Right cardiac atrium (tissue), 5 donors: ENCODE data around the gene NIBAN1. TPM values are rescaled to one million over a fixed set of nuclear protein-coding genes. Genes with fewer than 3 reads are reported as not detected.

ENCODE experiments used
- ATAC-seq, 2 donors: fragments of 200-7000 bp; cut with Tn5 transposase; one replicate each; pipeline versions ENCODE4 v1.8.0 to v1.9.1; 2020; ENCODE audit warnings: moderate library complexity in 2 of 2, mild to moderate bottlenecking in 1 of 2
- DNase-seq, 3 donors: peaks; one replicate each; pipeline ENCODE4 v3.0.0-alpha.2; 2020
- H3K27ac ChIP-seq: one replicate; pipeline ENCODE4 v1.5.1; 2013; ENCODE audit warnings: mild to moderate bottlenecking, low read length, control low read depth, moderate library complexity
- H3K27me3 ChIP-seq: one replicate; pipeline ENCODE4 v1.6.1; 2013; ENCODE audit not compliant: control insufficient read depth, insufficient read depth
- H3K4me1 ChIP-seq: one replicate; pipeline ENCODE4 v1.6.1; 2013; ENCODE audit warnings: low read length; ENCODE audit not compliant: control insufficient read depth, insufficient read depth
- H3K4me3 ChIP-seq: one replicate; pipeline ENCODE4 v1.5.1; 2013; ENCODE audit warnings: low read length, control low read depth
- H3K9me3 ChIP-seq: one replicate; pipeline ENCODE4 v1.6.1; 2013; ENCODE audit warnings: low read length; ENCODE audit not compliant: control insufficient read depth
- WGBS: extraction: QIAGEN DNeasy Blood & Tissue Kit; methylation state at CpG from one replicate; pipeline ENCODE4 v1.1.7; 2013; 5-methylcytosine and 5-hydroxymethylcytosine counted together
- intact Hi-C, 4 donors: fragments of 100-400 bp; cut with DNase I; formaldehyde crosslinking; loops; one replicate each; pipeline versions ENCODE4 v1.11.0 to v1.14.0; 2022 to 2023
- polyA plus RNA-seq: library from polyadenylated mRNA; stranded (reverse); fragments of 200-250 nt; gene quantifications from one replicate; pipeline ENCODE4 v1.2.3, GENCODE V29; 2013
- total RNA-seq, 4 donors: library from RNA; stranded (reverse); fragmentation: NEBNext Ultra II Directional; extraction: Animal tissue kit (Norgen Biotek cat#: 25700); gene quantifications; one replicate each; pipeline ENCODE4 v1.2.1, GENCODE V29; 2021
- donor health status: healthy with polysubstance abuse.
- donor health status: DM: no; HTN: yes; CAD: no.
- donor health status: DM: no; HTN: no; CAD: no.
- donor health status: DM: no; HTN: yes; CAD: no; lungs with severe emphysema.
- donor health status: DM: yes; HTN: yes; CAD: no.

The NIBAN1 gene
- total and polyA plus RNA-seq, 5 donors = 105 to 359 (median 324) TPM

DNA sequence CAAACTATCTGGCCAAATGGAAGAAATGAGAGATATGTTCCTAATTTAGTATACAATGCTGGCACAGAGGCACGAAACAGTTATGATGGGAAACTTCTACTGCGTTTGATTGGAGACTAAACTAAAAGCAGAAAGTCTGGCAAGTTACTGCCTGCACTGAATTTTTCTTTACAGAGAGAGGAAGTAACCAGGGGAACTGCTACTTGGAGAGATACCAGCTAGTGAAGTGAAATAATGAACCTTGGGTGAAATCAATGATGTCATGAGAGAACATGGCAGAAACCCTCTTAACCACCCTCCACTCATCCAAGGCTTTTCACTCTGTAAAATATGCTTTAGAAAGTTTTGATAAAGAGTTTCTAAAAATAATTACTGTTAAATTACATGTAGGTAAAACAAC, 29.3 kb downstream of the NIBAN1 start:
- H3K4me1 ChIP-seq = peaks cover 4% of the 10 kb centered on the region

DNA sequence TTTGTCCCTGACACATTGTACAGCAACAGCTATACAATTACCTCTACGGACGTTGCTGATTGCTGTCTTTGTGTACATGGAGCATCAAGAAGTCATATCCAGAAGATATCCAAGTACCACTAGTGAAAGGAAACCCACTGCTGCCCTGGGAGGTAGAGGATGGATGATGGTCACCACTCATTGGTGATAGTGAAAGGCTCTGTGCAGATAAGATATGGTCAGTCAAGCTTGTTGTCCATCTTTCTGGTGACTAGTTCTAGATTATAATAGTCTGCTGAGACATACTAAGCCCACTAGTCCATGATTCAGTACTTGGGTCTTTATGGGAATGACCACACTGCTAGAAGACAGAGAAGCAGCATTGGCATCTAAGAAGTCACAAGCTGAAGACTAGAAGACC, 30.3 kb downstream of the NIBAN1 start:
- H3K4me1 ChIP-seq = peaks cover 6% of the 10 kb centered on the region
- H3K9me3 ChIP-seq = no peaks in the 10 kb centered on the region
- no peak overlapping the region for H3K4me3 ChIP-seq
- no peak overlapping the region for H3K27ac ChIP-seq
- 94% methylated on average over 2 of the region's 2 CpGs for WGBS
- no peaks in the 10 kb centered on the region for H3K27me3 ChIP-seq
- intact Hi-C loops = no loop called here
- DNase-seq = no peak
- no peak for ATAC-seq

More for the DNA sequence above, 29.3 kb downstream of the NIBAN1 start:
- ATAC-seq = peak; percentile 42 to 44
- H3K4me3 ChIP-seq = no peak overlapping the region
- H3K9me3 ChIP-seq = no peaks in the 10 kb centered on the region
- no peak overlapping the region for H3K27ac ChIP-seq
- intact Hi-C loops = no loop called here
- 17% methylated on average over 2 of the region's 2 CpGs for WGBS
- no peaks in the 10 kb centered on the region for H3K27me3 ChIP-seq
- no peak for DNase-seq

DNA sequence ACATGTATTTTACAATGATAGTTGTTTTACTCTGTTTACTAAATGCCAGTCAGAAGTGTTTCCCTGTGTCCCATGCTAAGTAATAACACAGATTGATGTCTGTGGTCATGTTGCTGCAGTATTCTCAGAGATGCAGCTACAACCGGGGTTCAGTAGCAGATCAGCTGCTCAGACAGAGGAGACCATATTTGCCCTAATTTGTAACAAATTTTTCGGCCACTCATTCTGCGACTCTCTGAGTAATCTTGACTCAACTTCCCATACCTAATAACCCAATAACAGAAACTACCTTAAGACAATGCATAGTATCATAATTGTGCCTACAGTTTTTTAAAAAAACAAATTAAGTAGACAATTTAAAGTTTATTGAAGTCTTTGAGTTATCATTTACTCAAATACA, 32.6 kb downstream of the NIBAN1 start:
- no peaks in the 10 kb centered on the region for H3K27me3 ChIP-seq
- DNase-seq (no peak), ATAC-seq (no peak)
- H3K4me1 ChIP-seq = peaks cover 4% of the 10 kb centered on the region
- H3K9me3 ChIP-seq = no peaks in the 10 kb centered on the region
- WGBS = 91% methylated on average over 3 of the region's 3 CpGs
- intact Hi-C loops = no loop called here
- no peak overlapping the region for H3K4me3 ChIP-seq
- no peak overlapping the region for H3K27ac ChIP-seq

DNA sequence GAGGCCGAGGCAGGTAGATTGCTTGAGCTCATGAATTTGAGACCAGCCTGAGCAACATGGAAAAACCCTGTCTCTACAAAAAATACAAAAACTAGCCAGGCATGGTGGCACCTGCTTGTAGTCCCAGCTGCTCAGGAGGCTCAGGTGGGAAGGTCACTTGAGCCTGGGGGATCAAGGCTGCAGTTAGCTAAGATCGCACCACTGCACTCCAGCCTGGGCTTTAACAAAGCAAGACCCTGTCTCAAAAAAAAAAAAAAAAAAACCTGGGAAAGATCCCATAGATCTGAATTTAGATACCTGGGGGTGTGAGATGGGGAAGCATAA, 32.9 kb downstream of the NIBAN1 start:
- no peaks in the 10 kb centered on the region for H3K27me3 ChIP-seq
- H3K4me3 ChIP-seq = no peak overlapping the region
- no peak for ATAC-seq
- peaks cover 6% of the 10 kb centered on the region for H3K4me1 ChIP-seq
- 93% methylated on average over 2 of the region's 2 CpGs for WGBS
- peak overlapping the region; percentile 27 for H3K27ac ChIP-seq
- H3K9me3 ChIP-seq = no peaks in the 10 kb centered on the region
- DNase-seq = no peak
- intact Hi-C loops = no loop called here

DNA sequence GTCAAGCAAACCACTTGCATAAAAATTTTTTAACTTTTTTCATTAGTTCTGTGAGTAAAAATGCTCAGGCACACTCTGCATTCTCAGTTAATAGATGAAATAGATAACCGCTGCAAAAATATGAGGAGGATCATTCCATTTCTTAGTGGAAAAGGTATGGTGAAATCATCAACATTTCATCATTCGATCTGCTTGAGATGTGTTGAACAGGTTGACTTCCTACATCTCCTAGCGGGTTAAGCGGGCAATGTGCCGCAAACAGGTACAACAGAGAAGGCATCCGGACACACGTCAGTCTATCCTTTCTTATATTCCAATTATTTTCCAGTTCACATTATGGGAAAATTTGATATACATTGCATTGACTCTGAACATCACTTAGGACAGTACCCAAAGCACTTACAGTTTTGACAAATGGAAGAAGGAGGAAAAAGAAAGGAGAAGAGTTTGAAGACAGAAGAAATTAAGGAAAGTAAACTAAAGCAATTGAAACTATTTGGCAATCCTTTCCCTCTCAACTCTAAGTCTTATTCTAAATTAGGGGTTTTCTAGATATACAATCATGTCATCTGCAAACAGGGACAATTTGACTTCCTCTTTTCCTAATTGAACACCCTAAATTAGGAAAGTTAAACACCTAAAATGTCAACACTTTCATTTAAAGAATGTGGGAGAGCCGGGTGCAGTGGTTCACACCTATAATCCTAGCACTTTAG, 33.5 kb downstream of the NIBAN1 start:
- Histone ChIP-seq H3K27ac (no peak overlapping the region), H3K4me1 (peaks cover 6% of the 10 kb centered on the region), H3K4me3 (no peak overlapping the region), H3K27me3 (no peaks in the 10 kb centered on the region), H3K9me3 (no peaks in the 10 kb centered on the region)
- intact Hi-C loops = no loop called here
- ATAC-seq (no peak), DNase-seq (no peak)
- WGBS = 91% methylated on average over 8 of the region's 8 CpGs

DNA sequence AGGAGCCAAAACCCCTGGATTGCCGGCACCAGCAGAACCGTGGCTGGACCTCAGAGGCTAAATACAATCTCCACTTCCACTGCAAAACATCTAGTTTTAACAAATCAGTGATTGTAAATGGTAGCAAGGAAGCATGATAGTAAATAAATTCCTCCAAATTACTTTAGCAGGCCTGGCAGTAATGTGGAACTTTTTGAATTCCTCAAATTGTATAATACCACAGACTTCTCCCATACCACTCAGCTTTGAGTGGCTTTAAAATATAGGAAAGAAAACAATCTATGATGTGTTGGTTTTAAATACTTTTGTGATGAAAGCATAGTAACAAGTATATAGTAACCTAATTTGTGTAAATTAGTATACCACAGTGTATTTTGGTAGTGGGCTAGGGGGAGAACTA, 34.1 kb downstream of the NIBAN1 start:
- no peak overlapping the region for H3K27ac ChIP-seq
- no peaks in the 10 kb centered on the region for H3K27me3 ChIP-seq
- no peaks in the 10 kb centered on the region for H3K9me3 ChIP-seq
- DNase-seq (no peak), ATAC-seq (no peak)
- 92% methylated on average over 2 of the region's 2 CpGs for WGBS
- peaks cover 4% of the 10 kb centered on the region for H3K4me1 ChIP-seq
- no peak overlapping the region for H3K4me3 ChIP-seq
- intact Hi-C loops = no loop called here

DNA sequence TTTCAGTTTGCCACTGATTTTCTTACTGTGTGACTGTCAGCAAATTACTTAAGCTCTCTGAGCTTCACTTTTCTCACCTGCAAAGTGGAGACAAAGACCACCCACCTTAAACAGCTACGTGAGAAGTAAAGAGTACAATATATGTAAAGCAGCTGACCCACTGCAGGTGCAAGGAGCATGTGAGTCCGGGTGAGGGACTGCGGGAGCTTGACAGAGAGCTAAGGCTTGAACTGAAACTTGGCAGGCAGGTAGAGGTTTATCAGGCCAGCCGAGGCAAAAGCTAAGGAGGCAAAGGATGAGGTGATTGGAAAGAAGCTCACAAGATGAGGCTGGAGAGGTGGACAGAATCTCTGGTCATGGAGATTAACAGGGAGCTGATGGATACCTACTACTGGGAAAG, 36.6 kb downstream of the NIBAN1 start:
- DNase-seq = no peak
- Histone ChIP-seq H3K4me3 (no peak overlapping the region), H3K27me3 (no peaks in the 10 kb centered on the region), H3K9me3 (no peaks in the 10 kb centered on the region), H3K27ac (no peak overlapping the region), H3K4me1 (peaks cover 4% of the 10 kb centered on the region)
- intact Hi-C loops = loop anchor here in 1 of 4 donors (5.0 kb wide), 1 partner anchor 35 kb away; no protein-coding TSS in a partner anchor
- WGBS = 71% methylated on average over 4 of the region's 4 CpGs
- ATAC-seq = no peak

DNA sequence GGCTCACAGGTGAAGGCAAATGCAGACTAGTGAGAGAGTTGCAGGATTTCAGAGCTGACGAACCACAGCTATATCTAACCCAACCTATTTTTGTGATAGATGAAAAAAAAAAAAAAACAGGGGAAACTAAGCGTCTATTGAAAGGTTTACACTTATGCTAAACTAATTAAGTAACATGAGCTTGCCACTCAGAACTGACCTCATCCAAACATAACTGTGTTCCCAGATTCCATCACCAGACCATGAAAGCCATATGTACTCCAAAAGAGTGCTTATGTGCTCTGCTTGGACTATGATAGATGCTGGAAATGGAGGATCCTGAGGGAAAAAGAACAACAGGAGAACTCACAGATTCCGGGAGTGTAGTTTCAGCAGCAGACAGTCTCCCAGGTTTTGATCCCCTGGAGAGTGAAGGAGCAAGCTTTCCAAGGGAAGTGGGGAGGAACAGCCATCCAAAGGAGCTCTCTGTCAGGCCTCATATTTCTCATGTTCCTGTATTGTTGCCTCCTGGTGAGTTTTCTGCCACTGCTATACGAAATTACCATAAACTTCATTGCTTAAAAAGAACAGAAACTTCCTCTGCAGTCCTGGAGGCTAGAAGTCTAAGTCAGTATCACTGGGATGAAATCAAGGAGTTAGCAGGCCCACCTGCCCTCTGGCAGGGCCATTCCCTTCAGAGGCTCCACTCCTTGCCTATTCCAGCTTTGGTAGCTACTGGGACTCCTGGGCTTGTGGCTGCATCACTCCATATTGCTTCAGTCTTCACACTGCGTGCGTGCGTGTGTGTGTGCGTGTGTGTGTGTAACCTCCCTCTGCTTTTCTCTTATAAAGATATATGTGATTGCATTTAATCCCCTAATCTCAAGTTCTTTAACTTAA, 38.1 kb downstream of the NIBAN1 start:
- intact Hi-C loops = loop anchor here in 1 of 4 donors (5.0 kb wide), 1 partner anchor 34 kb away; no protein-coding TSS in a partner anchor
- ATAC-seq (peak in 1 of 2 donors; percentile 20), DNase-seq (no peak)
- H3K27me3 ChIP-seq = no peaks in the 10 kb centered on the region
- H3K4me1 ChIP-seq = peaks cover 4% of the 10 kb centered on the region
- 80% methylated on average over 8 of the region's 8 CpGs for WGBS
- no peak overlapping the region for H3K4me3 ChIP-seq
- peak overlapping the region; percentile 1 for H3K27ac ChIP-seq
- no peaks in the 10 kb centered on the region for H3K9me3 ChIP-seq

DNA sequence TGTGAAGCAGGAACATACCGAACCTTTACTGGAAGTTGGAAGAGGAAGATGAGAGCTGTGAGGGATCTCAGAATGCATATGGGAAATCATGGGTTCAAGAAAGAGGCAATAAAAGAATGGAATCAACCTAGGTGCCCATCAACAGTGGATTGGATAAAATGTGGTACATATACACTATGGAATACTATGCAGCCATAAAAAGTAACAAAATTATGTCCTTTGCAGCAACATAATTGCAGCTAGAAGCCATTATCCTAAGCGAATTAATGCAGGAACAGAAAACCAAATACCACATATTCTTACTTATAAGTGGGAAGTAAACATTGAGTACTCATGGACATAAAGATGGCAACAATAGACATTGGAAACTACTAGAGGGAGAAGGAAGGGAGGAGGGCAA, 40.4 kb downstream of the NIBAN1 start:
- DNase-seq (no peak), ATAC-seq (no peak)
- Histone ChIP-seq H3K4me1 (peaks cover 2% of the 10 kb centered on the region), H3K27ac (no peak overlapping the region), H3K27me3 (no peaks in the 10 kb centered on the region), H3K9me3 (no peaks in the 10 kb centered on the region), H3K4me3 (no peak overlapping the region)
- WGBS = 96% methylated on average over 2 of the region's 2 CpGs
- intact Hi-C loops = no loop called here

DNA sequence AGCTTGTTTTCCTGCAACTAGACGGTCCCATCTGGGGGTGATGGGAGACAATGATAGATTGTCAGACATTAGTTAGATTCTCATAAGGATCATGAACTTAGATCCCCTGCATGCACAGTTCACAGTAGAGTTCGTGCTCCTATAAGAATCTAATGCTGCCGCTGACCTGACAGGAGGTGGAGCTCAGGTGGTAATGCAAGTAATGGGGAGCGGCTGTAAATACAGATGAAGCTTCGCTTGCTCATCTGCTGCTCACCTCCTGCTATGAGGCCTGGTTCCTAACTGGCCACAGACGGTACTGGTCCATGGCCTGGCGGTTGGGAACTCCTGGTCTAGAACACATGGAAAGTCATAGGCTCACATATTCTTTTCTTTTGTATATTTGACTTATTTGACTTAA, 42.0 kb downstream of the NIBAN1 start:
- Histone ChIP-seq H3K9me3 (no peaks in the 10 kb centered on the region), H3K4me1 (peaks cover 2% of the 10 kb centered on the region), H3K4me3 (no peak overlapping the region), H3K27me3 (no peaks in the 10 kb centered on the region), H3K27ac (no peak overlapping the region)
- no peak for ATAC-seq
- no peak for DNase-seq
- 96% methylated on average over 7 of the region's 7 CpGs for WGBS
- intact Hi-C loops = no loop called here

DNA sequence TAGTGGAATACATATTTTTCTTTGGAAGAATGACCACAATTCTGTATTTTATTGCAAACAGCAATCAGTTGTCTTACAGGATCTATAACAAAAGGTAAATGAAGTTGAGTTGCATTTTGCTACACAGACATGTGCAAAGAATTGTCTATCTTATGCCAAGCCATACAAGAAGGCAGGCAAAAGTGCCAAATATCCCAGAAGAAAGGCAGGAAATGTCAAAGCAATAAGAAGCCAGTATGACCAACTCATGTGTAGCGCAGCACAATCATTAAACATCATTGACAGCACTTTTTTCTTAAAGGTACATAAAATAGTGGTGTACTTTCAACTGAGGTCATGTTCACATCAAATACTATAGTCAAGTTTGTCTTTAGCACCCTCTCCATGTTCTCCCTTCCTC, 42.7 kb downstream of the NIBAN1 start:
- Histone ChIP-seq H3K27me3 (no peaks in the 10 kb centered on the region), H3K27ac (no peak overlapping the region), H3K4me1 (peaks cover 2% of the 10 kb centered on the region), H3K4me3 (no peak overlapping the region), H3K9me3 (no peaks in the 10 kb centered on the region)
- WGBS = 77% methylated on average over 1 of the region's 1 CpG
- DNase-seq = no peak
- intact Hi-C loops = no loop called here
- ATAC-seq = no peak
